ENCODE results near the gene TUBA3D. TPM values are rescaled to one million over a fixed set of nuclear protein-coding genes. Genes with fewer than 3 reads are reported as not detected.
"Not testable (repeated sequence)": the region's sequence is repeated elsewhere in the genome, so short reads cannot be mapped to it uniquely, and the experiment has no call there.

The TUBA3D gene
- total RNA-seq, 1 donor from 2014 or later = 1.0 TPM

DNA sequence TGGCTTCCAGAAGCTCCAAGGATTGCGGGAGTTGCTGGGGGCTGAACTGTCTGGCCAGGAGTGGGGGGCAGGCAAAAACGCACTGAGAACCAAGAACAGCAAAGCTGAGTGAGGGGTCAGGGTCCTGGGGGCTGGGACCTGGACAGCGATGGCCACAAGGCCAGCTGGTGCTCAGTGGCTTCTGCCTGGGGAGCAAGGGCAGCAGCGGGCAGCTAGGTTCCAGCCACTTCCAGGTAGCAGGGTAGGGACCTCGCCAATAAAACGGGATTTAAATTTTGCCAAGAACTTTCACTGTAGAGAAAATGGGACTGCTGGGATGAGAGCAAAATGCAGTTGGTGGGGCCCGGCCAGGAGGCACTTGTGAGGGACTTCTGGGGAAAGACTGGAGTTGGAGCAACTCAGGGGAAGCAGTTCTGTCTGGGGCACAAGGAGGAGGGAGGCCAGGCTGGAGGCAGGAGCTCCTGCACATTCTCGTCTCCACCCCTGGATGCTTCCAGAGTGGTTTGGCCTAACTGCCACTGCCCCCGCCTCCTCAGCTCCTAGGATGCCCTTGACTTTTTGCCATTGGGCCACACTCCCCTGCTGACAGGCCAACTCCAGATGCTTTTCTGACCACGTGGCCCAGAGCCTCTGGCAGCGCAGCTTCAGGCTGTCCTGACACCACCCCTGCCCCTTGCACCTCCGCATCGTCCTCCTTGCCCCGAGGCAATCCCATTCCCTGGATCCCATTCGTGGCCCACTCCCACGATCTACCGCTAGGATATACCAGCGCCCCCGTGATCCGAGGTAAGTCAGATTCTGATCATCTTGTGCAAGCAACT is 46.3 kb downstream of the TUBA3D start:
- peaks cover 9 to 17% (median 14%) of the 10 kb centered on the region in 3 donors for H3K36me3 ChIP-seq (ENCODE audit: control insufficient read depth in 3 of 3, insufficient read depth in 3 of 3, low read length in 3 of 3)
- H3K9ac ChIP-seq (ENCODE audit: low read depth in 1 of 3, low read length in 3 of 3) = no peak overlapping the region
- H3K27ac ChIP-seq (ENCODE audit: low read depth, low read length) = no peak overlapping the region
- no peaks in the 10 kb centered on the region for H3K9me3 ChIP-seq (ENCODE audit: control insufficient read depth in 3 of 3, low read length in 3 of 3)
- H3K4me3 ChIP-seq (ENCODE audit: low read length in 3 of 3) = no peak overlapping the region
- peaks cover 4 to 10% (median 8%) of the 10 kb centered on the region in 3 donors for H3K4me1 ChIP-seq (ENCODE audit: control insufficient read depth in 3 of 3, insufficient read depth in 3 of 3, low read length in 3 of 3)
- H3K27me3 ChIP-seq (ENCODE audit: control insufficient read depth in 3 of 3, insufficient read depth in 3 of 3, low read length in 3 of 3) = no peaks in the 10 kb centered on the region

DNA sequence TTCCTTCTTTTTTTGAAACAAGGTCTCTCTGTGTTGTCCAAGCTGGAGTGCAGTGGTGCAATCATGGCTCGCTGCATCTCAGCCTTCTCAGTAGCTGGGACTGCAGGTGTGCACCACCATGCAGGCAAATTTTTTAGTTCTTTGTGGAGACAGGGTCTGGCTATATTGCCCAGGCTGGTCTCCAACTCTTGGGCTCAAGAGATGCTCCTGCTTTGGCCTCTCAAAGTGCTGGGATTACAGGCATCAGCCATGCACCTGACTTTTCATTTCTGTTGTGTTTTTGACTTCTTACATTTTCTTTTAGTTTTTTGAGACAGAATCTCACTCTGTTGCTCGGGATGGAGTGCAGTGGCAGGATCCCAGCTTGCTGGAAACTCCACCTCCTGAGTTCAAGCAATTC is 49.3 kb downstream of the TUBA3D start:
- H3K27ac ChIP-seq (ENCODE audit: low read depth, low read length); H3K4me3 ChIP-seq (ENCODE audit: low read length in 3 of 3): not testable (repeated sequence)

DNA sequence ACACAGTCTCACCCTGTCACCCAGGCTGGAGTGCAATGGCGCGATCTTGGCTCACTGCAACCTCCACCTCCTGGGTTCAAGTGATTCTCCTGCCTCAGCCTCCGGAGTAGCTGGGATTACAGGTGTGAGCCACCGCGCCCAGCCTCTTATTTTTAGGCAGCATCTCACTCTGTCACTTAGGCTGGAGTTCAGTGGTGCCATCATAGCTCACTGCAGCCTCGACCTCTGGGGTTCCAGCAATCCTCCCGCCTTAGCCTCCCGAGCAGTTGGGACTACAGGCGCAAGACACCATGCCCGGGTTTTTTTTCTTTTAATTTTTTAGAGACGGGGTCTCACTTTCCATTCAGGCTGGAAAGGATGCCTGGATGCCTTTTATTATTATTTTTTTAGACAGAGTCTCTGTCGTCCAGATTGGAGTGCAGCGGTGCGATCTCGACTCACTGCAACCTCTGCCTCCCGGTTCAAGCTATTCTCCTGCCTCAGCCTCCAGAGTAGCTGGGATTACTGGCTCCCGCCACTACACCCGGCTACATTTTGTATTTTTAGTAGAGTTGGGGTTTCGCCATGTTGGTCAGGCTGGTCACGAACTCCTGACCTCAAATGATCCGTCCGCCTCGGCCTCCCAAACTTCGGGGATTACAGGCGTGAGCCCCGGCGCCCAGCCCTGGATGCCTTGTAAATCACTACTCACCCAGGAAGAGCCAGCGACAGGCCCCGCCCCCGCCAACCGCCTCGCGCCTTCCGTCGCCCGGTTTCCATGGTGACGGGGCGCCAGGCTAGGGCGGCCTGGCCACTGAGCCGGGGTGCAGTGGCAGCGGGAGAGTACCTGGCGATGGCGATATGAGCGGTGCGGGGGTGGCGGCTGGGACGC is 51.4 kb downstream of the TUBA3D start, which contains the start of gene CCDC74A:
Gene CCDC74A (plus strand): TSS at position 758 of the 871 bp plus-strand sequence. CDS start 83 bp downstream, at position 841.
- H3K27me3 ChIP-seq (ENCODE audit: control insufficient read depth in 3 of 3, insufficient read depth in 3 of 3, low read length in 3 of 3); H3K27ac ChIP-seq (ENCODE audit: low read depth, low read length); H3K9me3 ChIP-seq (ENCODE audit: control insufficient read depth in 3 of 3, low read length in 3 of 3); H3K4me3 ChIP-seq (ENCODE audit: low read length in 3 of 3); H3K4me1 ChIP-seq (ENCODE audit: control insufficient read depth in 3 of 3, insufficient read depth in 3 of 3, low read length in 3 of 3); H3K9ac ChIP-seq (ENCODE audit: low read depth in 1 of 3, low read length in 3 of 3); H3K36me3 ChIP-seq (ENCODE audit: control insufficient read depth in 3 of 3, insufficient read depth in 3 of 3, low read length in 3 of 3): not testable (repeated sequence)

More for the DNA sequence above, 49.3 kb downstream of the TUBA3D start:
- not testable (repeated sequence) for H3K9me3 ChIP-seq (ENCODE audit: control insufficient read depth in 3 of 3, low read length in 3 of 3); H3K4me1 ChIP-seq (ENCODE audit: control insufficient read depth in 3 of 3, insufficient read depth in 3 of 3, low read length in 3 of 3); H3K36me3 ChIP-seq (ENCODE audit: control insufficient read depth in 3 of 3, insufficient read depth in 3 of 3, low read length in 3 of 3); H3K27me3 ChIP-seq (ENCODE audit: control insufficient read depth in 3 of 3, insufficient read depth in 3 of 3, low read length in 3 of 3); H3K9ac ChIP-seq (ENCODE audit: low read depth in 1 of 3, low read length in 3 of 3)

GRCh38 chr2:131528981-131529863 is 53.3 kb downstream of the TUBA3D start:
- H3K9me3 ChIP-seq (ENCODE audit: control insufficient read depth in 3 of 3, low read length in 3 of 3) = not testable (repeated sequence)

GRCh38 chr2:131529864-131530445 is 54.0 kb downstream of the TUBA3D start:
- not testable (repeated sequence) for H3K36me3 ChIP-seq (ENCODE audit: control insufficient read depth in 3 of 3, insufficient read depth in 3 of 3, low read length in 3 of 3); H3K27ac ChIP-seq (ENCODE audit: low read depth, low read length); H3K9ac ChIP-seq (ENCODE audit: low read depth in 1 of 3, low read length in 3 of 3); H3K4me1 ChIP-seq (ENCODE audit: control insufficient read depth in 3 of 3, insufficient read depth in 3 of 3, low read length in 3 of 3); H3K4me3 ChIP-seq (ENCODE audit: low read length in 3 of 3); H3K27me3 ChIP-seq (ENCODE audit: control insufficient read depth in 3 of 3, insufficient read depth in 3 of 3, low read length in 3 of 3); H3K9me3 ChIP-seq (ENCODE audit: control insufficient read depth in 3 of 3, low read length in 3 of 3)

More at GRCh38 chr2:131528981-131529863, 53.3 kb downstream of the TUBA3D start:
- not testable (repeated sequence) for H3K27ac ChIP-seq (ENCODE audit: low read depth, low read length); H3K36me3 ChIP-seq (ENCODE audit: control insufficient read depth in 3 of 3, insufficient read depth in 3 of 3, low read length in 3 of 3); H3K4me3 ChIP-seq (ENCODE audit: low read length in 3 of 3); H3K9ac ChIP-seq (ENCODE audit: low read depth in 1 of 3, low read length in 3 of 3); H3K4me1 ChIP-seq (ENCODE audit: control insufficient read depth in 3 of 3, insufficient read depth in 3 of 3, low read length in 3 of 3); H3K27me3 ChIP-seq (ENCODE audit: control insufficient read depth in 3 of 3, insufficient read depth in 3 of 3, low read length in 3 of 3)

- not testable (repeated sequence) for H3K27me3 ChIP-seq (ENCODE audit: control insufficient read depth in 3 of 3, insufficient read depth in 3 of 3, low read length in 3 of 3); H3K36me3 ChIP-seq (ENCODE audit: control insufficient read depth in 3 of 3, insufficient read depth in 3 of 3, low read length in 3 of 3); H3K9me3 ChIP-seq (ENCODE audit: control insufficient read depth in 3 of 3, low read length in 3 of 3); H3K27ac ChIP-seq (ENCODE audit: low read depth, low read length); H3K4me1 ChIP-seq (ENCODE audit: control insufficient read depth in 3 of 3, insufficient read depth in 3 of 3, low read length in 3 of 3); H3K9ac ChIP-seq (ENCODE audit: low read depth in 1 of 3, low read length in 3 of 3); H3K4me3 ChIP-seq (ENCODE audit: low read length in 3 of 3)
Observed at GRCh38 chr2:131530626-131531344, 54.9 kb downstream of the TUBA3D start.

DNA sequence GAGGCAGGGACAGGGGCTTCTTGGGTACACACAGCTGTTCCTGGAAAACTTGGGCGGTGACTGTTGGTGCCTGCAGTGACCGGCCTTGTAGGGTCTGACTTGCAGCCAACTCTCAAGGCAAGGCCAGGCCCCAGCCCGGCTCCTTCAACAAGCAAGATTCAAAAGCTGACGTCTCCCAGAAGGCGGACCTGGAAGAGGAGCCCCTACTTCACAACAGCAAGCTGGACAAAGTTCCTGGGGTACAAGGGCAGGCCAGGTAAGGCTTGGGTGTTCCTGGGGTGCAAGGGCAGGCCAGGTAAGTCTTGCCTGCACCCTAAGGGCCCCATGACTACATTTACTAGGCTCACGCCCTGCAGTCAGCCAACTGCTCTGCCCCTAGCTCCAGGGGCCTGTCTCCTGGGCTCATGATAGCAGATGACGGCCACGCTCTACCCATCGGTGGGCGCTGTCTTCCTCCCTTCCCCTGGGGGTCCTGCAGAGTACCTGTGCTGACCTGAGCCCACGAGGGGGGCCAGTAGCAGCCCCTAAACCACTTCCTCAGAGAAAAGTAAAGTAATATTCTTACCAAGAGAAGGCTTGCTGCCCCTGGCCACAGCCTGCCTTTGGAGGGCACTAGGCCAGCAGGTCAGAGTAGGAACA is 55.7 kb downstream of the TUBA3D start:
- not testable (repeated sequence) for H3K27ac ChIP-seq (ENCODE audit: low read depth, low read length); H3K9me3 ChIP-seq (ENCODE audit: control insufficient read depth in 3 of 3, low read length in 3 of 3); H3K9ac ChIP-seq (ENCODE audit: low read depth in 1 of 3, low read length in 3 of 3); H3K4me3 ChIP-seq (ENCODE audit: low read length in 3 of 3); H3K36me3 ChIP-seq (ENCODE audit: control insufficient read depth in 3 of 3, insufficient read depth in 3 of 3, low read length in 3 of 3); H3K4me1 ChIP-seq (ENCODE audit: control insufficient read depth in 3 of 3, insufficient read depth in 3 of 3, low read length in 3 of 3); H3K27me3 ChIP-seq (ENCODE audit: control insufficient read depth in 3 of 3, insufficient read depth in 3 of 3, low read length in 3 of 3)

Data from skeletal muscle tissue (tissue), 4 donors.